HepG2 (cell line): ENCODE results near the gene HS6ST2. TPM values are rescaled to one million over a fixed set of nuclear protein-coding genes. Genes with fewer than 3 reads are reported as not detected.

ENCODE experiments used
- ATAC-seq: fragments of 200-7000 bp; cut with Tn5 transposase; 3 replicates; pipeline ENCODE4 v1.9.1; 2020; ENCODE audit warnings: mild to moderate bottlenecking, moderate library complexity
- BruUV-seq: library from RNA; stranded (reverse); fragments of 400-500 nt; replicated peaks from 2 replicates; lab custom pipeline; 2021; lab: Mats Ljungman, UMichigan
- CTCF ChIA-PET: fragments of 300-600 bp; formaldehyde crosslinking; extraction: SDS; loops from one replicate; lab custom pipeline; 2021; ENCODE audit warnings: low total read pairs, inconsistent platforms, low intra/inter-chr PET ratio; lab: Yijun Ruan, JAX
- POLR2A ChIA-PET: fragments of 350-600 bp; sonication (Branson Sonifier 250); formaldehyde crosslinking; loops from one replicate; lab custom pipeline; 2020; ENCODE audit warnings: antibody characterized with exemption, inconsistent platforms; lab: Yijun Ruan, JAX
- DNase-seq: peaks from one replicate; pipeline ENCODE4 v3.0.0-alpha.2; 2015; ENCODE audit warnings: low spot score
- FAIRE-seq: peaks from 3 replicates; lab custom pipeline; 2011; peaks lifted over from hg19 to GRCh38; lab: Jason Lieb, UNC
- H2AFZ ChIP-seq: one replicate; pipeline ENCODE4 v1.6.1; 2011; ENCODE audit warnings: low read length, inconsistent platforms
- H3K27ac ChIP-seq: fragments of 300-600 bp; 3 replicates; pipeline ENCODE4 v1.8.0; 2011; ENCODE audit warnings: mixed run types, mild to moderate bottlenecking, mixed read lengths, low read length, inconsistent platforms; ENCODE audit not compliant: insufficient read depth; ENCODE audit errors: extremely low read length
- H3K27me3 ChIP-seq, 2 experiments: fragments of 200-600 bp in 1 of 2; 2 replicates in 1 of 2; 3 replicates in 1 of 2; pipeline versions ENCODE4 v1.6.0 to v1.8.0; 2011; ENCODE audit warnings: low read length in 2 of 2, mild to moderate bottlenecking in 2 of 2, moderate library complexity in 2 of 2, inconsistent platforms in 1 of 2; ENCODE audit not compliant: insufficient read depth in 2 of 2, control insufficient read depth in 1 of 2
- H3K36me3 ChIP-seq, 2 experiments: fragments of 200-600 bp in 1 of 2; replicated peaks in 1 of 2; 2 replicates in 1 of 2; 3 replicates in 1 of 2; pipeline versions ENCODE4 v1.5.1 to v1.8.0; 2011; ENCODE audit warnings: low read length in 2 of 2, inconsistent platforms in 1 of 2; ENCODE audit not compliant: insufficient read depth in 2 of 2, control insufficient read depth in 1 of 2
- H3K4me1 ChIP-seq: 2 replicates; pipeline ENCODE4 v1.5.1; 2012; ENCODE audit warnings: low read length, inconsistent platforms; ENCODE audit not compliant: insufficient read depth
- H3K4me2 ChIP-seq: 2 replicates; pipeline ENCODE4 v1.6.0; 2011; ENCODE audit warnings: low read depth, low read length, inconsistent platforms
- H3K4me3 ChIP-seq, 3 experiments: fragments of 200-600 bp in 1 of 3; sonication (generic), shearing (Covaris generic) in 1 of 3; replicated peaks in 1 of 3; 2 replicates each; pipeline ENCODE4 v1.5.1; 2011 to 2016; ENCODE audit warnings: low read length in 3 of 3, inconsistent platforms in 2 of 3, low read depth in 2 of 3, mild to moderate bottlenecking in 2 of 3, control low read depth in 1 of 3, mixed read lengths in 1 of 3; ENCODE audit not compliant: insufficient read depth in 1 of 3
- H3K79me2 ChIP-seq: one replicate; pipeline ENCODE4 v1.6.1; 2011; ENCODE audit warnings: low read length, inconsistent platforms; ENCODE audit not compliant: insufficient read depth
- H3K9ac ChIP-seq: 2 replicates; pipeline ENCODE4 v1.6.0; 2011; ENCODE audit warnings: mild to moderate bottlenecking, low read depth, low read length, inconsistent platforms; ENCODE audit not compliant: insufficient read depth
- H3K9me3 ChIP-seq: 2 replicates; pipeline ENCODE4 v1.5.1; 2012; ENCODE audit warnings: mild to moderate bottlenecking, low read length
- H4K20me1 ChIP-seq: 2 replicates; pipeline ENCODE4 v1.6.0; 2011; ENCODE audit warnings: inconsistent platforms, mild to moderate bottlenecking, low read length, moderate library complexity; ENCODE audit not compliant: insufficient read depth
- MAZ ChIP-seq, 2 experiments: sonication (generic) in 1 of 2; formaldehyde crosslinking in 1 of 2; IDR thresholded peaks; 2 replicates each; pipeline versions ENCODE4 v1.5.0 to v1.6.1; 2012 to 2020; ENCODE audit warnings: low read depth in 2 of 2, mild to moderate bottlenecking in 2 of 2, borderline replicate concordance in 1 of 2, improper control_type of control experiment in 1 of 2, low read length in 1 of 2, missing genetic modification reagents in 1 of 2, moderate library complexity in 1 of 2
- NFE2L1 ChIP-seq: sonication (generic); formaldehyde crosslinking; IDR thresholded peaks from 2 replicates; pipeline ENCODE4 v1.4.0; 2020; ENCODE audit warnings: missing genetic modification reagents, mild to moderate bottlenecking, borderline replicate concordance
- PCBP2 ChIP-seq: fragments of 200-400 bp; formaldehyde crosslinking; optimal IDR thresholded peaks from 2 replicates; pipeline ENCODE3; 2018; ENCODE audit warnings: low read length, low read depth; ENCODE audit not compliant: poor library complexity, severe bottlenecking
- RFX1 ChIP-seq: fragments of 450-650 bp; IDR thresholded peaks from 2 replicates; pipeline ENCODE4 v1.6.1; 2017
- SSRP1 ChIP-seq: IDR thresholded peaks from 2 replicates; pipeline ENCODE4 v1.6.1; 2016; ENCODE audit warnings: control low read depth
- ZNF207 ChIP-seq: fragments of 450-650 bp; IDR thresholded peaks from 2 replicates; pipeline ENCODE4 v1.6.1; 2016; ENCODE audit warnings: antibody characterized with exemption, borderline replicate concordance
- ZNF251 ChIP-seq: sonication (generic); formaldehyde crosslinking; IDR thresholded peaks from 2 replicates; pipeline ENCODE4 v1.9.0; 2021; ENCODE audit warnings: mild to moderate bottlenecking, missing genetic modification reagents
- ZNF549 ChIP-seq: sonication (generic); formaldehyde crosslinking; IDR thresholded peaks from 2 replicates; pipeline ENCODE4 v1.5.0; 2020; ENCODE audit warnings: missing genetic modification reagents
- ZNF598 ChIP-seq: sonication (generic); formaldehyde crosslinking; IDR thresholded peaks from 2 replicates; pipeline ENCODE4 v1.5.1; 2020; ENCODE audit warnings: mild to moderate bottlenecking, missing genetic modification reagents, borderline replicate concordance
- ZNF766 ChIP-seq: sonication (generic); formaldehyde crosslinking; IDR thresholded peaks from 2 replicates; pipeline ENCODE4 v1.5.0; 2020; ENCODE audit warnings: missing genetic modification reagents, borderline replicate concordance
- WGBS: methylation state at CpG from one replicate; pipeline ENCODE4 v1.1.6; 2017; ENCODE audit warnings: low lambda C conversion rate; 5-methylcytosine and 5-hydroxymethylcytosine counted together
- in situ Hi-C: cut with HindIII; loops from 2 replicates; pipeline ENCODE4 v1.10.0; 2017; ENCODE audit warnings: low pct_unique_long_range_greater_than_20kb; ENCODE audit not compliant: extremely low pct_ligation_motif_present
- intact Hi-C: fragments of 100-400 bp; cut with micrococcal nuclease; formaldehyde crosslinking; loops from one replicate; pipeline ENCODE4 v1.10.0; 2022; ENCODE audit not compliant: unreplicated experiment
- polyA plus RNA-seq, 8 experiments: library from polyadenylated mRNA; depleted of rRNA in 3 of 8; stranded (reverse) in 7 of 8; unstranded in 1 of 8; fragments of >200 nt; fragmentation: Illumina TruSeq in 4 of 8; extraction: Trizol in 4 of 8; gene quantifications; 2 replicates each; pipeline versions ENCODE4 v1.2.1 to v1.2.3, GENCODE V29; 2011 to 2016; ENCODE audit warnings: low read depth in 4 of 8, missing spikeins in 1 of 8, mixed read lengths in 1 of 8; ENCODE audit not compliant: insufficient read depth in 1 of 8
- total RNA-seq, 5 experiments: library from RNA; depleted of rRNA; stranded (reverse); fragments of >200 nt; fragmentation: Illumina TruSeq; extraction: Trizol; gene quantifications; 2 replicates each; pipeline ENCODE4 v1.2.3, GENCODE V29; 2016; ENCODE audit warnings: low read depth in 1 of 5
- TF ChIP-seq, protein P1 (sequence below): sonication (generic); formaldehyde crosslinking; IDR thresholded peaks from 2 replicates; pipeline ENCODE4 v1.8.0; 2022; ENCODE audit warnings: mild to moderate bottlenecking, missing genetic modification reagents
- TF ChIP-seq, protein P2 (sequence below): IDR thresholded peaks from 2 replicates; pipeline ENCODE4 v1.6.1; 2012; ENCODE audit warnings: inconsistent platforms
- TF ChIP-seq, protein P3 (sequence below): sonication (generic); formaldehyde crosslinking; IDR thresholded peaks from 2 replicates; pipeline ENCODE4 v1.4.0; 2020; ENCODE audit warnings: missing genetic modification reagents

Gene HS6ST2
- total and polyA plus RNA-seq, 2 of the 13 experiments (the other 11 are each of a cell fraction or from before 2014, with no cell fraction given), result 0.05 TPM; not detected in 1

DNA sequence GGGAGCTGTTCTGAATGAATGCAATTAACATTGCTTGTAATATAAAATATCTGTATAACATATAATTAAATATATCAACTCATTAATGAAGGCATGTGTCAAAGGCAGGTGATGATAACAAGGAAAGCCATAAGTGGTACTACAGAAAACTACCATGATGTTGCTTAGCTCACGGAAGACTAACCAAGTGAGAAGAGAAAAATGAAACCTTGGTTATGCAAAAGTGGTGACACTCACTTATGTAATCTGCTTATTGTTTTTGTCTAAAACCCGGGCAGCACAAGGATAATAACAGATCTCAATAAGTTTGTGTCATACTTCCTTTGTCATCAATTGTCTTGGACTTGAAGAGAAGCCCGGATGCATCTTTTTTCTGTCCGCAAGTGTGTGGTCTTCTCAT is 156.4 kb downstream of the HS6ST2 start:
- WGBS, result 68% methylated on average over 4 of the region's 4 CpGs
- Histone ChIP-seq H3K9ac (no peak overlapping the region), H3K27me3 (no peaks in the 10 kb centered on the region), H3K36me3 (no peaks in the 10 kb centered on the region), H3K9me3 (no peaks in the 10 kb centered on the region), H3K4me2 (no peak overlapping the region), H3K79me2 (no peaks in the 10 kb centered on the region), H3K4me3 (no peak overlapping the region), H4K20me1 (no peaks in the 10 kb centered on the region), H2AFZ (no peak overlapping the region), H3K4me1 (no peaks in the 10 kb centered on the region), H3K27ac (no peak overlapping the region)
- no peak for ATAC-seq
- ChIA-PET POLR2A (no interaction called here), CTCF (no interaction called here)
- intact Hi-C loops, result no loop called here
- TF ChIP-seq MAZ (IDR thresholded peaks at IDR 0.05; ENCODE audit: borderline replicate concordance, low read depth, low read length) (no peak), MAZ (CRISPR knock-in tag; IDR thresholded peaks at IDR 0.05; ENCODE audit: low read depth) (no peak), ZNF251 (CRISPR knock-in tag) (no peak), PCBP2 (no peak)
- TF ChIP-seq, protein P1, sequence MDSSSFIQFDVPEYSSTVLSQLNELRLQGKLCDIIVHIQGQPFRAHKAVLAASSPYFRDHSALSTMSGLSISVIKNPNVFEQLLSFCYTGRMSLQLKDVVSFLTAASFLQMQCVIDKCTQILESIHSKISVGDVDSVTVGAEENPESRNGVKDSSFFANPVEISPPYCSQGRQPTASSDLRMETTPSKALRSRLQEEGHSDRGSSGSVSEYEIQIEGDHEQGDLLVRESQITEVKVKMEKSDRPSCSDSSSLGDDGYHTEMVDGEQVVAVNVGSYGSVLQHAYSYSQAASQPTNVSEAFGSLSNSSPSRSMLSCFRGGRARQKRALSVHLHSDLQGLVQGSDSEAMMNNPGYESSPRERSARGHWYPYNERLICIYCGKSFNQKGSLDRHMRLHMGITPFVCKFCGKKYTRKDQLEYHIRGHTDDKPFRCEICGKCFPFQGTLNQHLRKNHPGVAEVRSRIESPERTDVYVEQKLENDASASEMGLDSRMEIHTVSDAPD, result no peak
- FAIRE-seq, result no peak
- in situ Hi-C loops, result no loop called here
- DNase-seq, result no peak
- BruUV-seq, result no TSS peak

DNA sequence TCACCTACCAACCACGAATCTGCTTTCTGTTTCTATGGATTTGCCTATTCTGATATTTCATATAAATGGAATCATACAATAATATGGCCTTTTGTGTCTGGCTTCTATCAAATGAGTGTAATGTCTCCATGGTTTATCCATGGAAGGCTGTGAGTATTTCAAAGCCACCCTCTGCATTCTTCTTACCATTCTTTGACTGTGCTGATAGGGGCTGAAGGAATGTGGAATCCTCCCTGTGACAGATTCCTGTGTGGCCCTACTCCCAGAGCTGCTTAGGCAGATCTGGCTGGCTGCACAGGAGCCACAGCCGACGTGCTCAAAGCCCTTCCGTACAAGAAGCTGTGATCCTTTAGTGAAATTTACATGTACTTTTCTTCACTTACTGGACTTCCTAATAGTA is 163.2 kb downstream of the HS6ST2 start:
- ATAC-seq (no peak), DNase-seq (no peak), FAIRE-seq (no peak)
- intact Hi-C loops (no loop called here), in situ Hi-C loops (no loop called here)
- ChIA-PET CTCF (no interaction called here), POLR2A (no interaction called here)
- H3K4me2 ChIP-seq, result no peak overlapping the region
- no peak overlapping the region for H3K9ac ChIP-seq
- BruUV-seq, result no TSS peak
- H3K4me3 ChIP-seq, result no peak overlapping the region
- 62% methylated on average over 4 of the region's 4 CpGs for WGBS
- no peaks in the 10 kb centered on the region for H4K20me1 ChIP-seq
- no peaks in the 10 kb centered on the region for H3K27me3 ChIP-seq
- H3K9me3 ChIP-seq, result no peaks in the 10 kb centered on the region
- no peaks in the 10 kb centered on the region for H3K36me3 ChIP-seq
- H2AFZ ChIP-seq, result no peak overlapping the region
- H3K79me2 ChIP-seq, result no peaks in the 10 kb centered on the region
- H3K27ac ChIP-seq, result no peak overlapping the region
- no peaks in the 10 kb centered on the region for H3K4me1 ChIP-seq
- TF ChIP-seq ZNF598 (CRISPR knock-in tag) (no peak), ZNF207 (no peak), ZNF766 (CRISPR knock-in tag) (no peak), RFX1 (no peak), ZNF549 (CRISPR knock-in tag) (no peak), NFE2L1 (no peak), SSRP1 (CRISPR knock-in tag) (no peak)
- TF ChIP-seq, protein P2, sequence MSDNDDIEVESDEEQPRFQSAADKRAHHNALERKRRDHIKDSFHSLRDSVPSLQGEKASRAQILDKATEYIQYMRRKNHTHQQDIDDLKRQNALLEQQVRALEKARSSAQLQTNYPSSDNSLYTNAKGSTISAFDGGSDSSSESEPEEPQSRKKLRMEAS, result no peak
- TF ChIP-seq, protein P3, sequence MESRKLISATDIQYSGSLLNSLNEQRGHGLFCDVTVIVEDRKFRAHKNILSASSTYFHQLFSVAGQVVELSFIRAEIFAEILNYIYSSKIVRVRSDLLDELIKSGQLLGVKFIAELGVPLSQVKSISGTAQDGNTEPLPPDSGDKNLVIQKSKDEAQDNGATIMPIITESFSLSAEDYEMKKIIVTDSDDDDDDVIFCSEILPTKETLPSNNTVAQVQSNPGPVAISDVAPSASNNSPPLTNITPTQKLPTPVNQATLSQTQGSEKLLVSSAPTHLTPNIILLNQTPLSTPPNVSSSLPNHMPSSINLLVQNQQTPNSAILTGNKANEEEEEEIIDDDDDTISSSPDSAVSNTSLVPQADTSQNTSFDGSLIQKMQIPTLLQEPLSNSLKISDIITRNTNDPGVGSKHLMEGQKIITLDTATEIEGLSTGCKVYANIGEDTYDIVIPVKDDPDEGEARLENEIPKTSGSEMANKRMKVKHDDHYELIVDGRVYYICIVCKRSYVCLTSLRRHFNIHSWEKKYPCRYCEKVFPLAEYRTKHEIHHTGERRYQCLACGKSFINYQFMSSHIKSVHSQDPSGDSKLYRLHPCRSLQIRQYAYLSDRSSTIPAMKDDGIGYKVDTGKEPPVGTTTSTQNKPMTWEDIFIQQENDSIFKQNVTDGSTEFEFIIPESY (CRISPR knock-in tag), result no peak
